Neuron (in vitro differentiated cells): ENCODE results near the gene PBX1.

Source experiments
- H2AFZ ChIP-seq: one replicate; pipeline ENCODE4 v1.6.1; 2013; ENCODE audit warnings: low read depth, mild to moderate bottlenecking, inconsistent platforms, low read length, moderate library complexity
- H3K27me3 ChIP-seq: one replicate; pipeline ENCODE4 v1.6.1; 2013; ENCODE audit warnings: low read length; ENCODE audit not compliant: insufficient read depth
- H3K36me3 ChIP-seq: one replicate; pipeline ENCODE4 v1.6.1; 2013; ENCODE audit warnings: low read length; ENCODE audit not compliant: insufficient read depth
- H3K4me1 ChIP-seq: one replicate; pipeline ENCODE4 v1.6.1; 2013; ENCODE audit warnings: low read length; ENCODE audit not compliant: insufficient read depth
- H3K4me3 ChIP-seq: 2 replicates; pipeline ENCODE4 v1.5.1; 2013; ENCODE audit warnings: mild to moderate bottlenecking, low read length, moderate library complexity
- H3K9me3 ChIP-seq: one replicate; pipeline ENCODE4 v1.6.1; 2013; ENCODE audit warnings: low read length

The PBX1 gene

DNA sequence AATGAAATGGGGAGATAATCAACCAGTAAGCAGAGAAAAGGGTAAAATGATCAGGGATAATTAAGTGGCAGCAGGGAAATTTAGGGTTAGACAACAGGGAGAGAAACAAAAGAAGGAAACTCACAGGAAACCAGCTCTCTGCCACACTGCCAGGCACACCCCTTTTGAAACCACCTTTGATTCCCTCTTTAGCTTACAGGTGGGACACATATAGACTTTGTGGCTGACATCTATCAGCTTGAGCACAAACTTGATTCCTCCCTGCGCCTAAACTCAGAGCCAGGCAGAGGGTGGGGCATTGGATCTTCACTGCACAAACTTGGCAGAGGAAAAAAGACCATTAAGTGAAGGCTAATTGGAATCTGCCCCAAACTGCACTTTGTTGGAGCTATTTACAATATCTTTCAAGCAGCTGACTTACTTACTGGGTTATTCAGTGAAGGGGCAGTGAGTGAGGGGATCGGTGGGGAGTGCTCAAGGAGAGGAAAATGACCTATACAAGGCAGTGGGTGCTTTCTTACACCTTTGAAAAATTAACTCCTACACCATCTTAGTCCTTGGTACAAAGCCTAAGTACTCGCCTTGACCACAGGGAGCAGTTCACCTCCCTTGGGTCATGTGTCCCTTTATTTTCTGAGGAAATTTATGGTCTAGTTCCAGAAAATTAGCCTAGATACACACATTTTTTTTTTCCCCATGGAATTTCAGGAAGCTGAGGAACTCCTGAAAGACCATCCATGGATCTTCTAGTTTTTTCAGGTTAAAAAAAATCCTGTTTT is 60.2 kb downstream of the PBX1 start:
- H3K4me1 ChIP-seq: peaks cover 25% of the 10 kb centered on the region
- no peak overlapping the region for H3K4me3 ChIP-seq
- H3K36me3 ChIP-seq: no peaks in the 10 kb centered on the region
- H3K27me3 ChIP-seq: no peaks in the 10 kb centered on the region
- no peak overlapping the region for H2AFZ ChIP-seq
- H3K9me3 ChIP-seq: no peaks in the 10 kb centered on the region

DNA sequence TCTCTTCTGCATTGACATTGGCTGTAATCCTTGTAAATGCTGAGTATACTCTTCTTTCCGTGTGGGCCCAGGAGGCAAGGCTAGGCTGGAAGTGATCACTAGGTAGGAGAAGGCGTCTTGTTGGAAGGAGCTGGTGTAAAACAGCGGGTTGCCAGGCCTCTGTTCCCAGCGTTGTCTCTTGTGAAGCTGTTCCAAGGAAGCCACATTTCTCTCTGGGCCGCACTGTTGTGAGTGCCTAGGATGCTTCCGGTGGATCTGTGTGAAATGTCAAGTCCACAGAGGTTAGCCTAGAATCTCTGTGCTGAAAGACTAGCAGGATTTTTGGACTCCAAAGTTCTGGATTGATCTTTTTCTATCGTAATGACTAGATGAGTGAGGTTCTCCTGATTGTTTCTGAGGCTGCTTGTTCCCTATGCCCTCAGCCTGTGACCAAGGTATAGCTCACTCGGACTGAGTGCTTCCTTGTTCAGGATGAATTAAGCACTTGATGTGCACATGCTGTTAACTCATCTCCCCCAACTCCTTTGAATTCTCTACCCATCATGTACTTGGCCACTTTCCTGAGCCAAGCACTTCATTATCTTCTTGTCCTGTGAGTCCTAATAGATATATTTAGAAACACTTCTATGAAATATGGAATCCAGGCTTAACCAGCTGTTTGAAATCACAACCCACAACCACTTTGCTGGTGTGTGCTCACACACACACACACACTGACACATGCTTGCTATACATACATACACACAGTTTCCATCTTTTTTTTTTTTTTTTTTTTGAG is 63.3 kb downstream of the PBX1 start:
- H3K36me3 ChIP-seq: peaks cover 7% of the 10 kb centered on the region
- H3K4me1 ChIP-seq: peaks cover 27% of the 10 kb centered on the region
- H3K9me3 ChIP-seq: no peaks in the 10 kb centered on the region
- no peaks in the 10 kb centered on the region for H3K27me3 ChIP-seq
- H2AFZ ChIP-seq: no peak overlapping the region
- H3K4me3 ChIP-seq: no peak overlapping the region

DNA sequence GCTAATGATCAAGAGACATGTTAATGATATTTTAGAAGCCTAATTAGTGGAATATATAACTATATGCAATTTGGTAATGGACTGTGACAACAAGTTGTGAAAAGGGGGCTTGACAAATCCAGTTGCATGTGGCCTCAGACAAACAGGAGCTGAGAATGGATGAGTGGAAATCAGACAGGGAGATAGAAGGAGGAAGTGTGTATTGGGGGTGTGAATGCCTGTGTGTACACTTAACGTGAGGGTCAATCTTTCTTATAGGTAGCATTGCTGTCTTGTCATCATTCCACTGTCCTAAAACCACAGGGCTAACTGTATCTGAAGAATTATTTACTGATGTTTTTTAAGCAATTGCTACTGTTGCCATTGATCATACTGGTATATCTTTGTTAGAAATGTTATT is 64.8 kb downstream of the PBX1 start:
- Histone ChIP-seq H2AFZ (no peak overlapping the region), H3K36me3 (peaks cover 7% of the 10 kb centered on the region), H3K27me3 (no peaks in the 10 kb centered on the region), H3K9me3 (no peaks in the 10 kb centered on the region), H3K4me1 (peaks cover 34% of the 10 kb centered on the region), H3K4me3 (no peak overlapping the region)

DNA sequence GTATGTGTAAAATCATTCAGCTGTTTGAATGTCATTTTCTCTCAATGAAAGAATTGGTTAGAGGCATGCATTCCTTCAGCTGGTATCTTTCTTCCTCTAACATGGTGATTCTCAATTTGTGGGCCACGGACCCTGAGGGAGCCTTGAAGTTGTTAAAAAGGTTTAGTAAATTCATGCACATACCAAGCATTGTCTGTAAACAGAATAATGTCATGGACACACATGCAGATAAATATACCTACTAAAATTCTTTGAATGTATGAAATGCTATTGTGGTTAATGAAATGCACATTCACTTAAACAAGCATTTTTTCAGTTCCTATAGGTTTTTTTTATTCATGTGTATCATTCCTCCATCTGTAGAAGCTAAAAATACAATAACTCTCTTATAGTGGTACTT is 65.4 kb downstream of the PBX1 start:
- no peak overlapping the region for H2AFZ ChIP-seq
- H3K9me3 ChIP-seq: no peaks in the 10 kb centered on the region
- H3K4me1 ChIP-seq: peaks cover 40% of the 10 kb centered on the region
- H3K36me3 ChIP-seq: peaks cover 7% of the 10 kb centered on the region
- no peak overlapping the region for H3K4me3 ChIP-seq
- H3K27me3 ChIP-seq: no peaks in the 10 kb centered on the region

DNA sequence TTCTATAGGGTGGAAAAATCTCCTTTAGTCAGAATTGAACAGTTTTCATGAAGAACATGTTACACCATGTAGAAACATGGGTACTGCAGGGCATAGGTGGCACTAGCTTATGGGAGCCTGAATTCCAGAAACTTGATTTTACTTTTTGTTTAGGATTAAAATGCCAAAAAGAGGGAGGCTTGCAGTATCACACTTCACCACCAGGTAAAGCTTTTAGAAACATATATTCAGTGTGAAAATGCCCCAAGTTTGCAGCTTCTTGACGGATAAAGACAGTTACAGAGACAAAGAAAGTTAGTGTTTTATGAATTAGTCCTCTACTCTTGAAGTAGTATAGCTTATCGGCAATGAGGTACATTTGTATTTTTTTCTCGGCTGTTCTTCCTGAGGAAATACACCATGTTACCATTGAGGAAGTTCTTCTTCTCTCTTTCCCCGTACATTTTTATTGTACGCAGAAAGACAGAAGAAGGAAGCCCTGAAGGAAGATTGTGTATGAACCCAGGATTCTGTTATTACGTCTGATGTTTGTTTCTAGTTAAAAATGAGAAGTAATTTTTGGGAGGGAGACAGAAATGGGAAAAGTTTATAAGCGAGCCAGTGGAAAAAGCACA is 66.1 kb downstream of the PBX1 start:
- Histone ChIP-seq H3K4me1 (peaks cover 41% of the 10 kb centered on the region), H3K36me3 (peaks cover 7% of the 10 kb centered on the region), H3K9me3 (no peaks in the 10 kb centered on the region), H3K27me3 (no peaks in the 10 kb centered on the region), H3K4me3 (no peak overlapping the region), H2AFZ (no peak overlapping the region)

DNA sequence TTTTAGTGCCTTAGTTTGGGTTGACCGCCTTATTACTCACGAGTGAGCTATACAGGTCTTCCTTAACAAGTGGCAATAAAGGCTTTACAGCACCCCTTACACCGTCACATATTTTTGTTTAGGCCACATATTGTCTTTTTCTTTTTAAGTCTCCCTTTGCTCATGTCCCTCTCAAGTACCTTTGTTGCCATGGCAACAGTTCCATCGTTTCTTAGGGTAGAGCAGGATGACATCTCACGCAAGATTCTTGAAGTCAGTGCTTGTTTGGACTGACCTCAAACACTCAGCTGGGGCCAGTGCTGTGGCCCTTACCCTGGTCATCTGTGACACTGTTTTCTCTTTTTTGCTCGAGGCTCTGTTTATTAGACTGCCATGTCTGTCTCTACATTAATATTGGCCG is 69.8 kb downstream of the PBX1 start:
- Histone ChIP-seq H3K36me3 (peaks cover 7% of the 10 kb centered on the region), H2AFZ (no peak overlapping the region), H3K27me3 (no peaks in the 10 kb centered on the region), H3K9me3 (no peaks in the 10 kb centered on the region), H3K4me1 (peaks cover 56% of the 10 kb centered on the region), H3K4me3 (no peak overlapping the region)

DNA sequence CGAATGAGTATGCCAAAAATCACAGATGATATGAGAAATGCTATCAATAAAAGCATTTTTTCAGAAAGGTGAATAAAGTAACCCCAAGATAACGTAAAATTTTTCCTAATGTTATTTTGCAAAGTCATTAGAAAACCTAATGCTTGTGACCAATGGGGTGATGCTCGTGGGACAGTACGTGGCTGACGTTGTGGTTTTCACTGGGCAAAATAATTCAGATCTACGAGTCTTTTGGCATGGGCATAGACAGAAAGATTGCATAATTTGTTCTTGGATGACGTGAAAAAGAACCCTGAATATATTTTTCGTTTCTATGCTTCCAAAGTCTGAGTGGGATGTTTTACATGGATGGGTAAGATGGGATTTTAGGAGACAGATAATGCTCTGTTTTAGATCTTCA is 71.0 kb downstream of the PBX1 start:
- H3K27me3 ChIP-seq: no peaks in the 10 kb centered on the region
- peaks cover 7% of the 10 kb centered on the region for H3K36me3 ChIP-seq
- H3K9me3 ChIP-seq: no peaks in the 10 kb centered on the region
- no peak overlapping the region for H2AFZ ChIP-seq
- H3K4me1 ChIP-seq: peaks cover 58% of the 10 kb centered on the region
- H3K4me3 ChIP-seq: no peak overlapping the region

DNA sequence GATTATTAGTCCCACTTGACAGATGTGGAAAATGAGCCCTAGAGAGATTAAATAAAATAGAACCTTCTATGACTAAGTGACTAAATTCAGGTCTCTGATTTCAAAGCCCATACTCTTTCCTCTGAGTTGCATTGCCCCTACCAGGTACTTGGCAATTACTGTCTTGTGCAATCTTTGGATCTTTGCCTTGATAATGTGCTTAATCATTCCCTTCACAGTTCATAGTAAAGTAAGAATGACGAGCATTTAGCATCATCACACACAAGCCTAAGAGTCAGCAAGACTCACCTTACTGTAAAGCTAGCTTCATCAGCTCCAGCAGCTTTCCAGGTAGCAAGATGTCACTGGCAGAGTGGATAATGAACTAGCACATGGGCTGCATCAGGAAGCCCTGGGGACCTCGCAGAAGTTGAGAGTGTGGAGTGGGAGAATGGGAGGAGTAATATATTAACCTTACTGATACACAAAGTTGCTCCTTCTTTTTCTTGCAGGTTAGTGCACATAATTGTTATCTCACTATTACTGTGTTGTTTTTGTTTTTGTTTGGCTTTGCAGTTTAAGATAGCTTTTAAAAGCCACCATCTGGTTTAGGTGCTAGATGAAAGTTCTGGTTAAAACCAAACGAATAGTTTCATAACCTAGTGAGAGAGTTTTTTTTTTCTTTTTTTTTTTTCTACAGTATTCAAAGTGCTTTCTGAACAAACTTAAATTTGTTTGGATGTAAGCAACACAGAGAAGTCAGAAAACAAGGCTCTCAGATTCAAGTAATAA is 71.8 kb downstream of the PBX1 start:
- no peaks in the 10 kb centered on the region for H3K27me3 ChIP-seq
- H3K4me1 ChIP-seq: peaks cover 60% of the 10 kb centered on the region
- no peak overlapping the region for H2AFZ ChIP-seq
- H3K9me3 ChIP-seq: no peaks in the 10 kb centered on the region
- no peak overlapping the region for H3K4me3 ChIP-seq
- peaks cover 7% of the 10 kb centered on the region for H3K36me3 ChIP-seq

DNA sequence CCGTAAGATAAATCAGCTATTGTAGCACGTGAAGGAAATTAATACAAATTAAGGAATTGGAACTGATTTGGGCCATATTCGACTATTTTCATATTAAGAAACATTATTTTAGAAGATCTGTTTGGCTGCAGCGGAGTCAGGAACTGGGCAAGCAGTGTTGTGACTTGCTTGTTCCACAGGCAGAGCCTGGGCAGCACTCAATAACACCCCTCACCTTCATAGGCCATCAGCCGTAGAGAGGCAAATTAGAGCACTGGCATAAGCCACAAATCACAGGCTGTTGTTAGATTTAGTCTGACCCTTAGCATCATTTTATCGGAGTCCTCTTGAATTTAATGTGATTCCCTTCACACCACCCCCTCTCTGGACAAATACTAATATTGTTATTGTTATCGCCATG is 72.8 kb downstream of the PBX1 start:
- Histone ChIP-seq H3K36me3 (no peaks in the 10 kb centered on the region), H3K27me3 (no peaks in the 10 kb centered on the region), H3K9me3 (no peaks in the 10 kb centered on the region), H3K4me1 (peaks cover 65% of the 10 kb centered on the region), H2AFZ (no peak overlapping the region), H3K4me3 (no peak overlapping the region)

DNA sequence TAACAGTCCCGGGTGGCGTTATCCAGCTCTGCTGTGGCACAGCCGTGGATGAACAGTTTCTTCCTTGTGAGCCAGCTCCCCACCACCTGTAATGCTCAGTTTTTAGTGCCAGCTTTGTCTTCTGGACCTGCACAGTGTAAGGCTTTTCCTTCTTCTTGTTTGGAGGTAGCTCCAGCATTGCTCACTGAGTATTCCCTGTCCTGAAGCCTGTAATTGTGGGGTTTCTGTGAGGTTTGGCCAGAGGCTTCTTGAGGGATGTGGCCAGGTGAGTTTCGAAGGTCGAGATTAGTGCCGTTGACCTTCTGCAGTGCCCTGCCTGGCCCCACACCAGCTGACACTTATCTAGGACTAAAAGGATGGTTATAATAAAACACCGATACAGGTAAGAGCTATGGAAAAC is 75.0 kb downstream of the PBX1 start:
- no peaks in the 10 kb centered on the region for H3K27me3 ChIP-seq
- no peaks in the 10 kb centered on the region for H3K9me3 ChIP-seq
- no peak overlapping the region for H2AFZ ChIP-seq
- H3K4me3 ChIP-seq: no peak overlapping the region
- peaks cover 77% of the 10 kb centered on the region for H3K4me1 ChIP-seq
- no peaks in the 10 kb centered on the region for H3K36me3 ChIP-seq

DNA sequence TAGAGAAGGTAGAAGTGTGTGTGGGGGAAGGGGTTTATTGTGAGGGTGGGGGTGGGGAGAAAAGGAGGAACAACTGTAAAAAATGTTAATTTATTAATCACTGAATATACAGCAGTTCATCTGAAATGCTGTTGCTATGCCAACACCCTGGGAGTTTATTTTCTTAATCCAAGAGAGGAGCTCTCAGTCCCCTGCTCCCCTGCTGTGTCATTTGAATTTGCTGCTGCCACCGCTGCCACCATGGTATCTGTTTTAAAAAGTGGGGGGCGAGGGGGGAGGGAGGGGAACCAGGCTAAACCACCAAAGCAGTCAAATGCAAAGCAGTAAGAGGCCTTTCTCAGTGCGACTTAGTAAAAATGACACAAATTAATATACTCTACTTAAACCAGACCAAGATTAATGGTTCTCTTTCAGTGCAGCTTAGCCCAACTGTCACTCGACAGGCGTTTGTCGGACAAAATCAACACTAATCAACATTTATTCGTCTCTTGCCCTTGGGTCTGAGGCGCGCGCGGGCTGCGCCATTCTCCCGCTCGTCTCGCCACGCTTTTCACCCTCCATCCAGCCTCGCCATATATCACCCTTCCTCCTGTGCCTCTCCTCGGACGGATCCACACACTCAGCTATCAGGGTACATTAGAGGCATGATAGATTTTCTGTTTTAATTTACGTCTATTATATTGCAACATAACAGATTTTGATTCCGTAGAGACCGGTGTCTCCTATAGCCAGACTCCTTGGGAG is 76.2 kb downstream of the PBX1 start:
- Histone ChIP-seq H3K9me3 (no peaks in the 10 kb centered on the region), H3K36me3 (no peaks in the 10 kb centered on the region), H3K4me1 (peaks cover 83% of the 10 kb centered on the region), H3K4me3 (no peak overlapping the region), H3K27me3 (no peaks in the 10 kb centered on the region), H2AFZ (no peak overlapping the region)
